Stomach smooth muscle (tissue), 2 donors: Measurements from ENCODE around the gene AQR.
"Not testable (repeated sequence)": the region's sequence is repeated elsewhere in the genome, so short reads cannot be mapped to it uniquely, and the experiment has no call there.

Experiments used
- H3K27ac ChIP-seq: one replicate; pipeline ENCODE4 v1.7.0; 2013; ENCODE audit warnings: mild to moderate bottlenecking, low read length, inconsistent platforms
- H3K27me3 ChIP-seq, 2 donors: one replicate each; pipeline ENCODE4 v1.7.0; 2013; ENCODE audit warnings: low read length in 2 of 2; ENCODE audit not compliant: insufficient read depth in 2 of 2, control insufficient read depth in 1 of 2
- H3K36me3 ChIP-seq, 2 donors: one replicate each; pipeline ENCODE4 v1.7.0; 2013; ENCODE audit warnings: low read length in 2 of 2; ENCODE audit not compliant: control insufficient read depth in 2 of 2, insufficient read depth in 2 of 2
- H3K4me1 ChIP-seq: one replicate; pipeline ENCODE4 v1.7.0; 2013; ENCODE audit warnings: low read length; ENCODE audit not compliant: control insufficient read depth, insufficient read depth
- H3K4me3 ChIP-seq, 2 donors: one replicate each; pipeline ENCODE4 v1.7.0; 2013; ENCODE audit warnings: low read length in 2 of 2
- H3K9ac ChIP-seq, 2 donors: one replicate each; pipeline ENCODE4 v1.7.0; 2013; ENCODE audit warnings: low read length in 2 of 2, mild to moderate bottlenecking in 1 of 2
- H3K9me3 ChIP-seq, 2 donors: one replicate each; pipeline ENCODE4 v1.7.0; 2013; ENCODE audit warnings: low read length in 2 of 2; ENCODE audit not compliant: control insufficient read depth in 2 of 2
- donor health status: healthy.
- donor health status: Pancreatic carcinoma.

The AQR gene

DNA sequence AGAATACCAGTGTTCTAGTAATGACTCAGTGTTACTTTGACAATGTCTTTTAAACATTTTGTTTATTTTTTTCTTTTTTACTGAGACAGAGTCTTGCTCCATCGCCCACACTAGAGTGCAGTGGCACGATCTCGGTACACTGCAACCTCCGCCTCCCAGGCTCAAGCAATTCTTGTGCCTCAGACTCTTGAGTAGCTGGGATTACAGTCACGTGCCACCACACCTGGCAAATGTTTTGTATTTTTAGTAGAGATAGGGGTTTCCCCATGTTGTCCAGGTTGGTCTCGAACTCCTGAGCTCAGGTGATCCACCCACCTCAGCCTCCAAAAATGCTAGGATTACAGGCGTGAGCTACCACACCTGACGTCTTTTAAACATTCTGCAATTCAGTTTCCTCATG lies 15.7 kb downstream of the AQR start:
- Histone ChIP-seq H3K9ac (no peak overlapping the region), H3K9me3 (no peaks in the 10 kb centered on the region), H3K27me3 (no peaks in the 10 kb centered on the region), H3K4me1 (no peaks in the 10 kb centered on the region), H3K27ac (no peak overlapping the region), H3K36me3 (peaks cover 4 to 5% of the 10 kb centered on the region in 2 donors), H3K4me3 (no peak overlapping the region)

DNA sequence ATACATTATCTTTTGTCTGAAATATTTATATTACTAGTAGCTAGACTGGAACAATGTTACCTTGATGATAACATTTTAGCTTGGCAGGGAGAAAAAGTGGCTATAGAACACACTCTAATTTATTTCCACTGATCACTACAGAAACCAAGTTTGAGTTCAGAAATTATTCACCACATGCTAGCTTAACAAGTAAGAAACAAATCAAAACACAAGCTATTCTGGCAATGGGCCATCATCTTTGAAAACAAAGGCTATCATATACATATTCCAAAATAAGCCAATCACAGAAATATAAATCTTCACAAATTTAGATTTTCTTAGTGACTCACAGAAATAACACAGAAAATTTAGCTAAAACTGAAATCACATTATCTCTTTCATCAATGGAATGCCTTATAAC lies 17.1 kb downstream of the AQR start:
- no peak overlapping the region for H3K4me3 ChIP-seq
- peaks cover 5 to 8% of the 10 kb centered on the region in 2 donors for H3K36me3 ChIP-seq
- no peak overlapping the region for H3K9ac ChIP-seq
- H3K27ac ChIP-seq, result no peak overlapping the region
- H3K27me3 ChIP-seq, result no peaks in the 10 kb centered on the region
- H3K4me1 ChIP-seq, result no peaks in the 10 kb centered on the region
- no peaks in the 10 kb centered on the region for H3K9me3 ChIP-seq

DNA sequence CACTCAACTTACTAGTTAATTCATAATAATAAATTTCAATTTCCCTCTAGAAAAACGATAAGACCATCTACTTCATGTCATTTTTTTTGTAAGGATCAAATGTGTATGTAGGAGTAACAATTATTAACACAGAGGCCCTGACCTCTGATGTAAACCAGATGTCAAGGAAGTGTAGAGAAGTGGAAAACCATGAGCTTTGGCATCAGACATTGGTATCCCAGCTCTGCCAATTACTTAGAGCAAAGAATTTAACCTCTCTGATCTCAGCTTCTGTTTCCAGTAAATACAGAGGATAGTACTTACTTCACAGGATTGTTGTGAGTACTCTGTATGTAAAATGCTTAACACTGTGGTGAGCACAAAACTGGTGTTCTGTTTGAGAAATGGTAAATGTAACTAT lies 17.5 kb downstream of the AQR start:
- Histone ChIP-seq H3K4me1 (no peaks in the 10 kb centered on the region), H3K36me3 (peaks cover 5 to 8% of the 10 kb centered on the region in 2 donors), H3K4me3 (no peak overlapping the region), H3K9ac (no peak overlapping the region), H3K27me3 (no peaks in the 10 kb centered on the region), H3K9me3 (no peaks in the 10 kb centered on the region), H3K27ac (no peak overlapping the region)

DNA sequence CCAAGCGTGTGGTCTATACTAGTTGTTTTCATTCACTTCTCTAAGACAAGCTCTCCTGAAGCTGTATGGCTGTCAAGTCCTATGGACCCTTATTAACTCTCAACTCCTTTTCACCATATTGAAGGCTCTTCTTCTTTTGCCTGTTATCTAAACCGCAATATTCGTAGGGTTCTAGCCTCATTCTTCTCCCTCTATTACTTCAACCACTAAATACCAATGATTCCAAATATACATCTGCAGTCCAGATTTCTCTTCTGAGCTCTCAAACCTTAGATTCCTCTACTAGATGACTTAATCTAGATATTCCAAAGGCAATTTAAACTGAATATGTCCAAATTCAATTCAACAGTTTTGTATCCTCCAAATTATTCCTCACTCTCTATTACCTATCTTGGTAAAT lies 24.6 kb downstream of the AQR start:
- Histone ChIP-seq H3K36me3 (peaks cover 11 to 12% of the 10 kb centered on the region in 2 donors), H3K27me3 (no peaks in the 10 kb centered on the region), H3K9me3 (no peaks in the 10 kb centered on the region), H3K4me3 (no peak overlapping the region), H3K4me1 (no peaks in the 10 kb centered on the region), H3K9ac (no peak overlapping the region), H3K27ac (no peak overlapping the region)

DNA sequence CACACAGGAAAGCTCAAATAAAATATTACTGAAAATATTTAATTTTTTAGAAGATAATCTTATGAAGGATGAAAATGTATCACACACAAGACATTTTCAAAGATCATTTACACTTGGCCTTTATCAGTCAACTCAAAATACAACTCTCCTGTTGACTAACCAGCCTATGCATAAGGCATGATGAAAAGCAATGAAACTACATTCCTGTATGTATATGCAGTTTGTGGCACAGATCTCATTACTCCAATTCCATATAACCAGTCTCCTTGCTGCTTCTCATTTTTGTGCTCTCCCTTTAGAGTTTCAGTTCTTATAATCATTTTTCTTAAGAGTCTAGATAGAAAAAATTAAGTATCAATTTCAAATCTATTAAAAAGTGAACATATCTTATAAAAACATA lies 25.8 kb downstream of the AQR start:
- H3K36me3 ChIP-seq, result peaks cover 15 to 18% of the 10 kb centered on the region in 2 donors
- no peaks in the 10 kb centered on the region for H3K27me3 ChIP-seq
- no peak overlapping the region for H3K4me3 ChIP-seq
- H3K4me1 ChIP-seq, result no peaks in the 10 kb centered on the region
- H3K9ac ChIP-seq, result no peak overlapping the region
- H3K9me3 ChIP-seq, result no peaks in the 10 kb centered on the region
- H3K27ac ChIP-seq, result no peak overlapping the region

DNA sequence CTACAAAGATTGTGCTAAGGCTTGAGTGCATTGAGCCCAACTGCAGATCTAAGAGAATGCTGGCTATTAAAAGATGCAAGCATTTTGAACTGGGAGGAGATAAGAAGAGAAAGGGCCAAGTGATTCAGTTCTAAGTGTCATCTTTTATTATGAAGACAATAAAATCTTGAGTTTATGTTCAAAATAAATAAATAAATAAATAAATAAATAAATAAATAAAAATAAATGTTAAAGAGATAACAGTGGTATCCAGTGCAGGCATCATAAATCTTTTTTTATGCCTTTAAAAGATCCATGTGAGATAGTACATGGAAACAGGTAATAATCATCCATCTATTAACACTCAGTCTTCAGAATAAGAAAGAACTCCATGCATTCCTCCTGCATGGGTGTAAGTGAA lies 26.3 kb downstream of the AQR start:
- H3K4me3 ChIP-seq, H3K9ac ChIP-seq, H3K9me3 ChIP-seq, H3K27me3 ChIP-seq, H3K4me1 ChIP-seq, H3K27ac ChIP-seq: not testable (repeated sequence)
- peaks cover 15 to 21% of the 10 kb centered on the region in 2 donors for H3K36me3 ChIP-seq

DNA sequence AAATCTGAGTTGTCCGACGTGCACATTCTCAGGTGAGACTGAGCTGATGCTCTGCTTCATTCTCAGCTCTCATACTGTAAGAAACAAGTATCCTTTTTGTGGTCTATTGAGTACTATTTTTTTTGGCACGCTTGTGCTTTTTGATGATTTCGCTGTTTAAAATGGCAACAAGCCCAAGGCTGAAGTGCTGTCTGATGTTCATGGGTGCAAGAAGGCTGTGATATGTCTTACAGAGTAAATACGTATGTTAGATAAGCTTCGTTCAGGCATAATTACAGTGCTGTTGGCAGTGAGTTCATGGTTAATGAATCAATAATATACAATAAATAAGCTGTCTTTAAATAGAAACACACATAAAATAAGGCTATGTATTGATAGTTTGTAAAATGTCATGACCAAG lies 27.2 kb downstream of the AQR start:
- Histone ChIP-seq H3K4me1 (no peaks in the 10 kb centered on the region), H3K27ac (no peak overlapping the region), H3K9ac (no peak overlapping the region), H3K9me3 (no peaks in the 10 kb centered on the region), H3K4me3 (no peak overlapping the region), H3K27me3 (no peaks in the 10 kb centered on the region), H3K36me3 (peaks cover 11 to 21% of the 10 kb centered on the region in 2 donors)

DNA sequence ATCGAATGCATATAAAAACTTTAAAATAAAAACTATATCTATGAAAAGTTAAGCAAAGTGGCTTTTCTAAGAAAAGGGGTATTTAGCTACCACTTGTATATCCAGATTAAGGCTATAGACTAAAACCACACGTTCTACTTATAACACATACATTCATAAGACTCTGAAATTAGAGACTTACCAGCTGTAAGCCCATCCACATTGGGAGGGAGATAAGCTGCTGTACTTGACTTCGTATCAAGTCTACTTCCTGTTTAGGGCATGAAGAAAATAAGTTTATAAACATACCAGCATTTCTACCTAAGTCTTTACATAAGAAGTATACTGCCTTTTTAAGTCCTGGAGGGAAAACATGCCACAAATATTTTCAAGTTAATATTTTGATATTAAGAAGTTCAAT lies 27.7 kb downstream of the AQR start:
- H3K27ac ChIP-seq, result no peak overlapping the region
- no peak overlapping the region for H3K9ac ChIP-seq
- no peaks in the 10 kb centered on the region for H3K4me1 ChIP-seq
- no peak overlapping the region for H3K4me3 ChIP-seq
- peaks cover 11 to 24% of the 10 kb centered on the region in 2 donors for H3K36me3 ChIP-seq
- no peaks in the 10 kb centered on the region for H3K9me3 ChIP-seq
- no peaks in the 10 kb centered on the region for H3K27me3 ChIP-seq

DNA sequence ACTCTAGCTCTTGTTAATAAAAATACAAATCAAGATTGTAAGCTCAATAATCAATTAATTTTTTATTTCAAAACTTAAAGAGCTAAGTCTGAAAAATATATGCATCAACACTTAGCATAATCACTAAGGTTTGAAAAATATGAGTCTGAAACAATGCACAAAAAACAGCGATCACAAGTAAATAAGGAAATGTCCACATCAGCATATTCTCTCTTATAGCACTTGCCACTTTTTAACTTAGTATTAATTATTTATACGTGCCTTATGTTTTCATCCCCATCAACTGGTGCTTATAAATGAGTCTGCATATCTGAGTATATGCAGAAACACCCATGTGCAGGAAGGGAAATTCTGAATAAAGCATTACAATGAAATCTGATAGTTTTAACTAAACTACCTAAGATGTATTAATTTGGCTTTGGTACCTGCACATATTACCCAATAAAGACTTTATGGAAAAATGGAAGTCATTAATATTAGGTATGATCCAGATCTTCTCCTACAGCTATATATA lies 28.3 kb downstream of the AQR start:
- H3K4me3 ChIP-seq, result no peak overlapping the region
- H3K9me3 ChIP-seq, result no peaks in the 10 kb centered on the region
- H3K27me3 ChIP-seq, result no peaks in the 10 kb centered on the region
- H3K9ac ChIP-seq, result no peak overlapping the region
- H3K4me1 ChIP-seq, result no peaks in the 10 kb centered on the region
- peaks cover 14 to 24% of the 10 kb centered on the region in 2 donors for H3K36me3 ChIP-seq
- H3K27ac ChIP-seq, result no peak overlapping the region

DNA sequence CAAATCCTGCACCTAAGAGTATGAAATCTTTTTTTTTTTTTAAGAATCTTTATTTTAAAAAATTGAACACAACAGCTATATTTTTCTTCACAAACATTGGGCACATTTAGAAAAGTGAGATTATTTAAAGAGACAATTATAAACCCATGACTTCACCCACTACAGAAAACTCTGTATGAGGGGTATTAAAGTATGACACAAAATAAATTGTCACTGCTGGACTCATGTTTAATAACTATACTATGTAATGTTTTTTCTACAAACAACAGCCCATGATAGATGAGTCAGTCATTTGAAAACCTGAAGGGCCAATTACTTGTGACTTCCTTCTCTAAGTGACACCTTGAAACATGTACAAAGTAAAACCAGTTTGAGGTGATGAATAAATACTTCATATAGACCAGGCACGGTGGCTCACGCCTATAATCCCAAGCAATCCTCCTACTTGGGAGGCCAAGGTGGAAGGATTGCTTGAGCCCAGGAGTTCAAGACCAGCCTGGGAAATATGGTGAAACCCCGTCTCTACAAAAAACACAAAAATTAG lies 36.0 kb downstream of the AQR start:
- Histone ChIP-seq H3K27ac (no peak overlapping the region), H3K4me1 (no peaks in the 10 kb centered on the region), H3K9ac (no peak overlapping the region), H3K27me3 (no peaks in the 10 kb centered on the region), H3K36me3 (peaks cover 20 to 33% of the 10 kb centered on the region in 2 donors), H3K4me3 (no peak overlapping the region), H3K9me3 (no peaks in the 10 kb centered on the region)

DNA sequence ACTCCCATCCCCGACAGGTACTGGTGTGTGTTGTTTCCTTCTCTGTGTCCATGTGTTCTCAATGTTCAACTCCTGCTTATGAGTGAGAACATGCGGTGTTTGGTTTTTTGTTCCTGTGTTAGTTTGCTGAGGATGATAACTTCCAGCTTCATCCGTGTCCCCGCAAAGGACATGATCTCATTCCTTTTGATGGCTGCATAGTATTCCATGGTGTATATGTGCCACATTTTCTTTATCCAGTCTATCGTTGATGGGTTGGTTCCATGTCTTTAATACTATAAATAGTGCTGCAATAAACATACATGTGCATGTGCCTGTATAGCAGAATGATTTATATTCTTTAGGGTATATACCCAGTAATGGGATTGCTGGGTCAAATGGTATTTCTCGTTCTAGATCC lies 41.2 kb downstream of the AQR start:
- not testable (repeated sequence) for H3K27me3 ChIP-seq, H3K27ac ChIP-seq, H3K4me1 ChIP-seq, H3K9ac ChIP-seq, H3K9me3 ChIP-seq, H3K4me3 ChIP-seq
- peaks cover 20 to 29% of the 10 kb centered on the region in 2 donors for H3K36me3 ChIP-seq
